Measurements from ENCODE around the gene N4BP3. TPM values are rescaled to one million over a fixed set of nuclear protein-coding genes. Genes with fewer than 3 reads are reported as not detected.
"Not testable (repeated sequence)": the region's sequence is repeated elsewhere in the genome, so short reads cannot be mapped to it uniquely, and the experiment has no call there.

N4BP3 gene
- total RNA-seq, 1 donor: 0.18 TPM

GRCh38 chr5:178125253-178125906, 12.0 kb downstream of the N4BP3 start:
- peak; percentile 50 for DNase-seq (ENCODE audit: low read depth)
- H3K4me3 ChIP-seq (ENCODE audit: low read depth, low read length): no peak overlapping the region
- TF ChIP-seq CTCF (IDR thresholded peaks at IDR 0.05; ENCODE audit: insufficient read depth, low read length): no peak

DNA sequence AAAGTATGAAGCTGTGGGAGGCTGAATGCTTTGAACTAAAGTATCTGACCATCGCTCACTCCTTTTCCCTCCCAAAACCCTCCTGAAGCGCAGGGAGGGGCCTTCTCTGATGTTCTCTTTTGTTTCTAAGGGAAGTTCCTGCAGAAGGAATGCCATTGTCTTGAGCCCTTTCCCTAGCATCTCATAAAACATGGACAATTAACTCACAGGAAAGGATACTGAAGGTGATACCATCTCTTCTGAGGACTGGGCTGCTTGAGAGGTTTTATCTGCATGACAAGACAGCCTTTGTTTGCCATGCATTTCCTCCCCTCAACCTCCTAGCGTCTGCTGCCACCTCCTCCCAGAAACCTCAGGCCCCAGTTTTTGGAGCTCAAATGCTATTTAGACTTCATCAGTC, 13.2 kb downstream of the N4BP3 start:
- TF ChIP-seq CTCF (IDR thresholded peaks at IDR 0.05; ENCODE audit: insufficient read depth, low read length): no peak
- DNase-seq (ENCODE audit: low read depth): no peak

GRCh38 chr5:178127300-178128009, 14.1 kb downstream of the N4BP3 start:
- peak; percentile 18 for DNase-seq (ENCODE audit: low read depth)
- H3K4me3 ChIP-seq (ENCODE audit: low read depth, low read length): not testable (repeated sequence)

More for the DNA sequence above, 13.2 kb downstream of the N4BP3 start:
- no peak overlapping the region for H3K4me3 ChIP-seq (ENCODE audit: low read depth, low read length)

- H3K4me3 ChIP-seq (ENCODE audit: low read depth, low read length): no peak overlapping the region
- no peak for DNase-seq (ENCODE audit: low read depth)
- TF ChIP-seq CTCF (IDR thresholded peaks at IDR 0.05; ENCODE audit: insufficient read depth, low read length): no peak
Observed at GRCh38 chr5:178129296-178129695, 16.0 kb downstream of the N4BP3 start.

- peak overlapping the region; percentile 79 for H3K4me3 ChIP-seq (ENCODE audit: low read depth, low read length)
- DNase-seq (ENCODE audit: low read depth): peak; percentile 43
Observed at GRCh38 chr5:178130234-178130575, 16.9 kb downstream of the N4BP3 start.

GRCh38 chr5:178130576-178131445, 17.5 kb downstream of the N4BP3 start, which contains the start of gene RMND5B:
TSS of gene RMND5B (plus strand) at chr5:178131014. CDS start at chr5:178138120, 7,106 bp downstream.
- TF ChIP-seq CTCF (IDR thresholded peaks at IDR 0.05; ENCODE audit: insufficient read depth, low read length): no peak
- peak; percentile 69 for DNase-seq (ENCODE audit: low read depth)
- peak within 1 kb of the TSS; percentile 79 for H3K4me3 ChIP-seq (ENCODE audit: low read depth, low read length)

DNA sequence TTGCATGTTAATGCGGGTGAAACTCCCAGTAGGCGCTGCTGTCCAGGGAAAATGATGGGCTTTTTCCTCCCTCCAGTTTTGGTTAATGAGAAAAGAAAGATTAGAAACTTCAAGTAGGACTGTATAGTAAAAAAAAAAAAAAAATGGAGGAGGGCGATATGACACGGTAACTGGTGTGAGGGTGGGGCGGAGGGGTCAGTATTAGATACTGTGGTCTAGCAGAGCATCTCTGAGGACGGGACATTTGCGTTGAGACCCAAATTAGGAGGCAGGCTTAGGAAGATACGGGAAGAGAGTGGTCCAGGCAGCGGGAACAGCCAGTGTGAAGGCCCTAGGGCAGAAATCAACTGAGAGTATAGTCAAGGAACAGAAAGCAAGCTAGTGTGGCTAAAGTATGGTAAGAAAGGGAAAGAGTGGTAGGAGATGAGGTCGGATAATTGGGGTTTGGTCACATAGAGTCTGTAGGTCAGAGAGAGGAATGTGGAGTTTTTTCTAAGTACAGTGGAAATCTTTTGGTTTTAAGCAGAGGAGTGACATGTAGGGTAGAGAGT, 18.2 kb downstream of the N4BP3 start:
- H3K4me3 ChIP-seq (ENCODE audit: low read depth, low read length): peak overlapping the region; percentile 79
- no peak for TF ChIP-seq CTCF (IDR thresholded peaks at IDR 0.05; ENCODE audit: insufficient read depth, low read length)
- no peak for DNase-seq (ENCODE audit: low read depth)

All from fibroblast of the aortic adventitia (primary cell).